ENCODE results near the gene BACH2.

DNA sequence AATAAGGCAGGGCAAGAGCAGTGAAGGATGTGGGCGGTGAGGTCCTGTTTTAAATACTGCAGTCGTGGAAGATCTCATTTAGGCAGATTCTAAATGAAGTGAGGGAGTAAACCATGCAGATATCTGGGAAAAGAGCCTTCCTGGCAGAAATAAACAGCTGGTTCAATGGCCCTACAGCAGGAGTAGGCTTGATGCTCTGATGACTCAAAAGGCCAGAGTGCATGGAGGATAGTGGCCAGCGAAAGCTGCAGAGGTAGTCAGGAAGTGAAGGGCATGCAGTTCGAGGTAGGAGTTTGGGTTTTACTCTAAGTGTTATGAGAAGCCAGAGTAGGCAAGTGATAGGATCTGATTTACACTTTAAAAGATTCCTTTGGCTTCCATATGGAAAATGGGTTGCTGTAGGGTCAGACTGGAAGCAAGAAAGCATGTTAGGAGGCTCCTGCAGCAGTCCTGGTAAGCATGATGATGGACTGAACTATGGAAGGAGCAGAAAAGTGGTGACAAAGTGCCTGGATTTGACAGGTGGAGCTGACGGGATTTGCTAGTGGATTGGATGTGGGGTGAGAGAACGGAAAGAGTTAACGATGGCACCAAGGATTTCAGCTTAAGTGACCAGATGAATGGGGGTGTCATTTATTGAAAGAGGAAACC, 252.3 kb downstream of the BACH2 start:
- TF ChIP-seq, protein P1, sequence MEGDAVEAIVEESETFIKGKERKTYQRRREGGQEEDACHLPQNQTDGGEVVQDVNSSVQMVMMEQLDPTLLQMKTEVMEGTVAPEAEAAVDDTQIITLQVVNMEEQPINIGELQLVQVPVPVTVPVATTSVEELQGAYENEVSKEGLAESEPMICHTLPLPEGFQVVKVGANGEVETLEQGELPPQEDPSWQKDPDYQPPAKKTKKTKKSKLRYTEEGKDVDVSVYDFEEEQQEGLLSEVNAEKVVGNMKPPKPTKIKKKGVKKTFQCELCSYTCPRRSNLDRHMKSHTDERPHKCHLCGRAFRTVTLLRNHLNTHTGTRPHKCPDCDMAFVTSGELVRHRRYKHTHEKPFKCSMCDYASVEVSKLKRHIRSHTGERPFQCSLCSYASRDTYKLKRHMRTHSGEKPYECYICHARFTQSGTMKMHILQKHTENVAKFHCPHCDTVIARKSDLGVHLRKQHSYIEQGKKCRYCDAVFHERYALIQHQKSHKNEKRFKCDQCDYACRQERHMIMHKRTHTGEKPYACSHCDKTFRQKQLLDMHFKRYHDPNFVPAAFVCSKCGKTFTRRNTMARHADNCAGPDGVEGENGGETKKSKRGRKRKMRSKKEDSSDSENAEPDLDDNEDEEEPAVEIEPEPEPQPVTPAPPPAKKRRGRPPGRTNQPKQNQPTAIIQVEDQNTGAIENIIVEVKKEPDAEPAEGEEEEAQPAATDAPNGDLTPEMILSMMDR (optimal IDR thresholded peaks at IDR 0.05 in 1 of 3, IDR thresholded peaks at IDR 0.05 in 1 of 3, conservative IDR thresholded peaks at IDR 0.05 in 1 of 3; ENCODE audit: extremely low read depth in 1 of 3, insufficient read depth in 2 of 3, low read length in 3 of 3) = no peak
- TF ChIP-seq EZH2 (IDR thresholded peaks at IDR 0.05; ENCODE audit: low read length) = no peak

All from keratinocyte (primary cell).